ENCODE measurements around the gene C2CD4D.

The C2CD4D gene

DNA sequence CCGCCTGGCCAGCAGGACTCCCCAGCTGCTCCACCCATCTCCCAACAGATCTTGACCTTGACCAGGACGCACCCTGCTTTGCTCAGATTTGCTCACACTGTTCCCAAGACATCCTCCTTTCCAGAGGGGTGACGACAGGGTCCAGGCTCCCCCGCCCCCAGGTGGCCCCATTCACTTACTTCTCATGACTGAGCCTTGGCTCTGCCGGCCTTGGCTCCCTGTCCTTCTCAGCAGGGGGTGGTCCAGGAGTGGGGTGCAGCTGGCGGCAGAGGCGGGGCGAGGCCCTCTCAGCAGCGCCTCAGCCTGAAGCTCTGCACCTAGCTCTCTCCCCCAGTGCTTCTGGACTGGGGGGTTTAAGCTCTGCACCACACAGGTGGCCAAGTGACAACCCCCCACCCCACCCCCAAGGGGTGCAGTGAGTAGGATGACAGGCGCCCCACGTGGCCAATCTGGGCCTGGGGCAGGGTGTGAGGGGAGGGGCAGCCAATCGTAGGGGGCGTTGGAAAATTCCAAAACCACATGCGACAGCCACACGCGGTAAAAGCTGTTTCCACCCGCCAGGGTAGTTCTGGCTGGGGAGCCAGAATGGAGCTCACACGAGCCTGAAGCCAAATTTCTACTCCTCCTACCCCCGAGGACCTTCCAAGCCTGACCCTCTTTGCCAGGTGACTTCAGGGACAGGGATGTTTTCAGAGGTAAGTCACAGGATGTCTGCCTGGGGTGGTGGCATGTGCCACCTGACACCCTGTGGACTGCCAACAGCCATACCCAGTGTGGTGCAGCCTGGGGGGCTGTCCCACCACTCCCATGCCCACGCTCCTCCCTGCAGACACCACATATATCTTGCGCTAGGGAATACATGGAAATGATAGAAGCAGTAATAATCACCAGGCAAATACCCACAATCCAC lies 13.6 kb downstream of the C2CD4D start:
- Histone ChIP-seq H3K4me1 (ENCODE audit: control insufficient read depth, insufficient read depth, low read length, unreplicated experiment) (no peaks in the 10 kb centered on the region), H3K27me3 (ENCODE audit: insufficient read depth, low read length) (0 out of 2 replicates have a peak, but pooled peaks cover 4% of the 10 kb centered on the region), H3K4me3 (ENCODE audit: low read depth, low read length) (no peak overlapping the region)

DNA sequence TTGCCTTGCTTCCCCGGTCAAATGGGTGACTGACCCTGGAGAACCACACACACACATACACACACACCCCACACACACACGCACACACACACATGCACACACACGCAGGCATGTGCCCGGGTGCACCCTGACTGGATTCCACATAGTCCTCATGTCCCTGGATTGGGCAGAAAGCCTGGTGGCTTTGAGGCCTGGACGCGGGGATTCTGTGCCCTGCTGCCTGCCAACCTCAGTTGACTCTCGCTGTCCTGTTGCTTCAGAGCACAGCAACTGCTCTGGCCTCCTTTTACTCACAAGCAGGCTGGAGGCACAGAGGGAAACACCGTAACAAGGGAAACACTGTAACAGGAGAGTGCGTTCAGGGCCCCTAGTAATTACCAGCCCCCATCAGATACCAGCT lies 14.4 kb downstream of the C2CD4D start:
- no peaks in the 10 kb centered on the region for H3K79me2 ChIP-seq (ENCODE audit: control insufficient read depth, insufficient read depth, low read length, unreplicated experiment)
- H3K27ac ChIP-seq (ENCODE audit: low read depth, low read length): no peak overlapping the region
- 0 out of 2 replicates have a peak, but pooled peaks cover 4% of the 10 kb centered on the region for H3K27me3 ChIP-seq (ENCODE audit: insufficient read depth, low read length)
- no peak overlapping the region for H3K4me3 ChIP-seq (ENCODE audit: low read depth, low read length)
- no peak overlapping the region for H2AFZ ChIP-seq (ENCODE audit: low read length, unreplicated experiment)
- no peaks in the 10 kb centered on the region for H3K36me3 ChIP-seq (ENCODE audit: insufficient read depth, low read length)
- peaks cover 3% of the 10 kb centered on the region for H3K4me1 ChIP-seq (ENCODE audit: control insufficient read depth, insufficient read depth, low read length, unreplicated experiment)

More for the DNA sequence above, 13.6 kb downstream of the C2CD4D start:
- Histone ChIP-seq H3K36me3 (ENCODE audit: insufficient read depth, low read length) (no peaks in the 10 kb centered on the region), H3K27ac (ENCODE audit: low read depth, low read length) (no peak overlapping the region), H3K79me2 (ENCODE audit: control insufficient read depth, insufficient read depth, low read length, unreplicated experiment) (no peaks in the 10 kb centered on the region), H2AFZ (ENCODE audit: low read length, unreplicated experiment) (no peak overlapping the region)

DNA sequence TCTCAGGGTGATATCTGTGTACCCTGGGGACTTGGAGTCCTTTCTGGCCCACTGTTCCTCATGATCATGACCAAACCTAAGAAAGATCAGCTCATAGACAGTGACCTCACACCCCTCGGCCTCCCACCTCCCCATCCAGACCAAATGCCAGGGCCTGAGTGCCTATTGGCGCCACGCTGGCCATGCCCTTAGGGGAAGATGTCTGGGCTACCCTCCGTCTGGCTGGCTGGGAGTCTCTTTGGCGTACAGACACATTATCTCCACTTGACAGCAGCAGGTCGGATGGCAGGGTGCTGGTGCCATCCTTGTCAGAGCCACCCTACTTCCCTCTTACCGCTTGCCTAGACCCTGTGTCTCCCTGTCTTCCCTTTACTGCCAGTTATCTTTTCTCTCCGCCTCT lies 16.4 kb downstream of the C2CD4D start:
- peaks cover 3% of the 10 kb centered on the region for H3K4me1 ChIP-seq (ENCODE audit: control insufficient read depth, insufficient read depth, low read length, unreplicated experiment)
- no peaks in the 10 kb centered on the region for H3K36me3 ChIP-seq (ENCODE audit: insufficient read depth, low read length)
- no peak overlapping the region for H2AFZ ChIP-seq (ENCODE audit: low read length, unreplicated experiment)
- no peak overlapping the region for H3K4me3 ChIP-seq (ENCODE audit: low read depth, low read length)
- no peaks in the 10 kb centered on the region for H3K79me2 ChIP-seq (ENCODE audit: control insufficient read depth, insufficient read depth, low read length, unreplicated experiment)
- H3K27ac ChIP-seq (ENCODE audit: low read depth, low read length): no peak overlapping the region
- H3K27me3 ChIP-seq (ENCODE audit: insufficient read depth, low read length): peaks cover 4% of the 10 kb centered on the region; the same call in 1 of the 2 replicates

DNA sequence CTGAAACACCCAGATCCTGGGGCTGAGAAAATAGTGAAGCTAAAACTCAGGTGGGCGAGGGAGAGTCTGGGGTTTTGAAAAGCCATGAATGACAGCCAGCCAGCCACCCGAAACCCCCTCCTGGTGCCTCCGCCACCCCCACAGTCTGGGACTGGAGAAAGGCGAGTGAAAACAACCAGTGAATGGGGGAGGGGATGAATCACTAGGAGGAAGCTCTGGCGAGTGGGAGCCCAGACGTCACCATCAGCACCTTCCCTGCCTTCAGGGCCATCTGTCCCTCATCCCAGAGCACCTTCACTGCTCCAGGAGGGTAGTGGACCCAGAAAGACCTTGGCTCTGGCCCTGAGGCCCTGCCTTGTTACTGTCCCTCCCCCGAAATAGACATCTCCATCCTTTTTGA lies 17.2 kb downstream of the C2CD4D start:
- H3K27ac ChIP-seq (ENCODE audit: low read depth, low read length): no peak overlapping the region
- H3K36me3 ChIP-seq (ENCODE audit: insufficient read depth, low read length): no peaks in the 10 kb centered on the region
- H3K4me1 ChIP-seq (ENCODE audit: control insufficient read depth, insufficient read depth, low read length, unreplicated experiment): peaks cover 3% of the 10 kb centered on the region
- H3K79me2 ChIP-seq (ENCODE audit: control insufficient read depth, insufficient read depth, low read length, unreplicated experiment): no peaks in the 10 kb centered on the region
- H3K4me3 ChIP-seq (ENCODE audit: low read depth, low read length): no peak overlapping the region
- no peak overlapping the region for H2AFZ ChIP-seq (ENCODE audit: low read length, unreplicated experiment)
- H3K27me3 ChIP-seq (ENCODE audit: insufficient read depth, low read length): peaks cover 4% of the 10 kb centered on the region; the same call in 1 of the 2 replicates

DNA sequence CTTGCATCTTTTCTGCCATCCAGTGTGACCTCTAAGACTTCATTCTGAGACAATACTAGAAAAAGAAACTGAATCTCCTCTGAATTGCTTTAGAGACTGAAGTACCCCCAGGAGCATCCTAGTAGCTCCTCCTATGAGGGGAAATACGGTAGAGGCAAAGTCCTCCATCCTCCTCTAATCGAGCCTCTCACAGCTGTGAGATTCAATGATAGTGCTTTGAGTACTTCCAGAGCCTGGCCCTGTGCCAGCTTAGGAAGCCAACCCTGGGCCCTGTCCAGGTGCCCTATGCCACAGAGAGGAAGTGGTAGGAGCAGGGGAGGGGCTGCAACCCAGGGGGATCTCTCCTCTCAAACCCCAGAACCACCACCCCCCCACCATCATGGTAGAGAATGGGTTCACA lies 18.7 kb downstream of the C2CD4D start:
- no peaks in the 10 kb centered on the region for H3K79me2 ChIP-seq (ENCODE audit: control insufficient read depth, insufficient read depth, low read length, unreplicated experiment)
- H3K27me3 ChIP-seq (ENCODE audit: insufficient read depth, low read length): peaks cover 6% of the 10 kb centered on the region; the same call in 1 of the 2 replicates
- no peak overlapping the region for H3K27ac ChIP-seq (ENCODE audit: low read depth, low read length)
- H3K36me3 ChIP-seq (ENCODE audit: insufficient read depth, low read length): no peaks in the 10 kb centered on the region
- peaks cover 3% of the 10 kb centered on the region for H3K4me1 ChIP-seq (ENCODE audit: control insufficient read depth, insufficient read depth, low read length, unreplicated experiment)
- no peak overlapping the region for H3K4me3 ChIP-seq (ENCODE audit: low read depth, low read length)
- no peak overlapping the region for H2AFZ ChIP-seq (ENCODE audit: low read length, unreplicated experiment)

DNA sequence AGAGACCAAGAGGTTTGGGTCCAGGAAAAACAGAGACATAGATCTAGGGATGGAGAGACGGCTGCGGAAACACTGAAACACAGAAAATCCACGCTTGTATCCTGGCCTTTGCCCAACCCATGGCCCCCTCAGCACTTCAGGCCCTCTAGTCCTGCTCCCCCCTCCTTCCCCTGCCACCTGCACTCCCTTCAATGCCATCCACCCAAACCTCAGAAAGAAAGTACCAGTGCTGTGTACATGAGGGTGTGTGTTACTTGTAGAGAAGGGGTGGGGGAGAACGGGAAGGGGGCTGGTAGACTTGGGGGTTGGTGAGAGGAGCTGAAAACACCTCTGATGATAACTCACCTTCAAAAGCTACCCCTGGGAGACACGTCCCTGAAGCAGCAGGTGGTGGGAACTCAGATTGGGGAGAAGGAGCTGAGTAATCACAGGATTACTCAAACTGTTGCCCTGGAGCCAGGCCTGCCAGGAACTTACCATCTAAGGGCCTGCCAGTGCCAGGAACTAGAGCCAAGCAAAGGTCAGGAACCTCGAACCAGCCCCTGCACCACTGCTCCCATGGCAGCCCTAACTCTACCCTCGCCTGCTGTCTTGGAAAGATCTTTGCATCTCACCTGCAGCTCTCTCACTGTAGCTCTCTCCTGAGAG lies 19.5 kb downstream of the C2CD4D start:
- Histone ChIP-seq H3K27ac (ENCODE audit: low read depth, low read length) (no peak overlapping the region), H3K4me3 (ENCODE audit: low read depth, low read length) (no peak overlapping the region), H2AFZ (ENCODE audit: low read length, unreplicated experiment) (no peak overlapping the region), H3K36me3 (ENCODE audit: insufficient read depth, low read length) (no peaks in the 10 kb centered on the region), H3K27me3 (ENCODE audit: insufficient read depth, low read length) (peaks cover 11% of the 10 kb centered on the region), H3K79me2 (ENCODE audit: control insufficient read depth, insufficient read depth, low read length, unreplicated experiment) (no peaks in the 10 kb centered on the region), H3K4me1 (ENCODE audit: control insufficient read depth, insufficient read depth, low read length, unreplicated experiment) (peaks cover 3% of the 10 kb centered on the region)

DNA sequence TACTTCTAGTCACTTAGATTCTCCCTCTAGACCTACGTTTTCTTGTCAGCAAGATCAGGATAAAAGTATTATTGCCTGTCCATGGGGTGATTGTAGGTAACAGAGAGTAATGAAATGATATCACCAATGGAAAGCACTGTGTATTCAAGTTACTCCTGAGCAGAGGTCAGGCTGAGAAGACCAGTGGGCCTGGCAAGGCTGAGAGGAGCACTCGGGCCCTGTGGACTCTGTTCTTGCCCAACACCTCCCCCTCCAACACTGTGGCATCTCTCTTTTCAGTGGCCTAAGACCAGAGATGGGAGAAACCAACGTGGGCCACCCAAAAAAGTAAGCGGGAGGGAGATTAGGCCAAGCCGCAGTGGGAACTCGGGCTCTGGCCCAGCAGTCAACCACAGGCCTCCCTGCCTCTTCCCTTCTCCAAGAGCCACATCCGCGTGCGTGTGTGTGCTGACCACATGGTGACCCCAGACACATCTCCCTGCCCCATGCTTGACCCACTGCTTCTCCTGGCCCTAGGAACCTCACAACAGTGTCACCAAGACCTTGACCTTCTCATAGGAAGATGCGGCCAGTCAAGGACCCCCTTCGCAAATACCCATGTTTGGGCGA lies 20.3 kb downstream of the C2CD4D start:
- Histone ChIP-seq H3K4me3 (ENCODE audit: low read depth, low read length) (no peak overlapping the region), H3K36me3 (ENCODE audit: insufficient read depth, low read length) (no peaks in the 10 kb centered on the region), H3K27me3 (ENCODE audit: insufficient read depth, low read length) (peaks cover 13% of the 10 kb centered on the region), H2AFZ (ENCODE audit: low read length, unreplicated experiment) (no peak overlapping the region), H3K27ac (ENCODE audit: low read depth, low read length) (no peak overlapping the region), H3K4me1 (ENCODE audit: control insufficient read depth, insufficient read depth, low read length, unreplicated experiment) (peaks cover 3% of the 10 kb centered on the region), H3K79me2 (ENCODE audit: control insufficient read depth, insufficient read depth, low read length, unreplicated experiment) (no peaks in the 10 kb centered on the region)

DNA sequence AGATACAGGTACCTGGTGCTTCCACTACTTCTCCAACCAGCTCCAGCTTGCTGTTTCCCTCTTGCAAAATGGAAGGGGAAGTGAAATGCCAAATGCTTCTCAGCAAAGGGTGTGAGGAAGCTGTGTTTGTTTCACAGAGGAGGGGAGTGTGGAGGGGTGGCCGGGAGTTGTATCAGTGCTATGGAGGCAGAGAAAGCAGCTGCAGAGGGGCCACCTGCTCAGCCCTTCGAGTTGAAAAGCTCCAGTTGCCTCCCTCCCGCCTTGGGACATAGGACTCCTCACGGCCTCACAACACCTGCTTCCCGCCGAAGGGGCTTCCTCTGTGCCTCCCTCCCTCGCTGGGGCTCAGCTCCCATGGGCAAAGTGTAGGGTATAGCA lies 22.3 kb downstream of the C2CD4D start:
- H3K27ac ChIP-seq (ENCODE audit: low read depth, low read length): no peak overlapping the region
- H3K36me3 ChIP-seq (ENCODE audit: insufficient read depth, low read length): no peaks in the 10 kb centered on the region
- no peaks in the 10 kb centered on the region for H3K79me2 ChIP-seq (ENCODE audit: control insufficient read depth, insufficient read depth, low read length, unreplicated experiment)
- peaks cover 23% of the 10 kb centered on the region for H3K27me3 ChIP-seq (ENCODE audit: insufficient read depth, low read length)
- H3K4me3 ChIP-seq (ENCODE audit: low read depth, low read length): no peak overlapping the region
- no peak overlapping the region for H2AFZ ChIP-seq (ENCODE audit: low read length, unreplicated experiment)
- peaks cover 3% of the 10 kb centered on the region for H3K4me1 ChIP-seq (ENCODE audit: control insufficient read depth, insufficient read depth, low read length, unreplicated experiment)

DNA sequence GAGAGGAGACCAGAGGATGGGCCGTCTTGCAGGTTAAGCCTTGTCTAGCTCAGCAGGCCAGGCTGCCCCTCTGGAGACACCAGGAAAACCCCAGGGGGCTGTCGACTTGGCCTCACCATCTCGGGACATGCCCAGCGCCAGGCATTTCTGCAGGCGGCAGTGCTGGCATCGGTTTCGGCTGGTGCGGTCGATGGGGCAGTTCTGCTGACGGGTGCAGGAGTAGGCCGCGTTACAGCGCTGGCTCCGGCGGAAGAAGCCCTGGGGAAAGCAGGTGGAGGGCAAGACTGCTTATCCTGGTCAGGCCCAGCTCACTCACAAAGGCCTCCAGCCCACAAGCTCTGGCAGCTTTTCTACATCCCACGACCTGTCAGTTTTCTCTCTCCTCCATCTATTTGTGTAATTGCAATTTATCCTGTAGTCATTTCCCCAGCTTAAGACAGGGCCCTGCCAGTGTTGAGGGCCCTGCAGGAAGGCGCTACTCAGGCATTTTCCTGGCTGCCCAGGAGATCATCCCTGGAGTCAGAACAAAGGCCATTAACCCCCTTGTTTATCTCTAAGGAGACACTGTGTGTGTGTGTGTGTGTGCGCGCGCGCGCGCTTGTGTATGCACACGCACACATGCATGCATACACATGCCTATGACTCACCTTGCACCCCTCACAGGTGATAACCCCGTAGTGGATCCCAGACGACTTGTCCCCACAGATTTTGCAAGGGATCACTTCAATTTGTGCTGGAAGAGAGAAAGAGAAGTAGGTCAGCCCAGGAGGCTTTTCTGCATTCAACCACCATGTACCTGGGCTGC lies 22.9 kb downstream of the C2CD4D start:
- H3K27ac ChIP-seq (ENCODE audit: low read depth, low read length): no peak overlapping the region
- H3K4me3 ChIP-seq (ENCODE audit: low read depth, low read length): no peak overlapping the region
- no peaks in the 10 kb centered on the region for H3K36me3 ChIP-seq (ENCODE audit: insufficient read depth, low read length)

DNA sequence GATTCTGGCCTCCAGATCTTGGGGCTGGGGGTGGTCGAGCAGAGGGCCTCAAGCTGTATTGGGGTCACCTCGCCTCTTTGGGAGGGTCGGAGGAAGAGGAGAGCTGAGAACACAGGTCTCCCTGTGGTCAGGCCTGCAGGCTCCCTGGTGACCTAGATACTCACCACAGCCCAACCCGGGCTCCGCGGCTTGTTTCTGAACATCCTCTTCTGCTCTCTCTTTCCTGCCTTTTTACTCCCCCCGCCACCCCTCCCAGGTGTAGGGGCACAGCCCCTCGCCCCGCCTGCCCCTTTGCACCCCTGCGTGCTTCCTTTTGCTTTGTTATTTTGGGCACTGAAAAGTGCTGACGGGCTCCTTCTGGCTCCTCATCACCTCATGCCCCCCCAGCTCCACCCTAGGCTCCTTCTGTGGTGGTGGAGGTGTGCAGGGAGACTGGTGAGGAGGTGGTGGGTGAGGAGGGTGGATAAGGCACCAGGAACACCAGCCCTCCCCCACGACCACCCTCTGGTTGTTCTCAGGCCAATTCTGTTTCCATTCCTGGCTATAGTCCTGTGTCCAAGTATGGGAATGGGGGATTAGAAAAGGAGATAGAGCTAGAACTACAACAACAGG lies 23.8 kb downstream of the C2CD4D start:
- no peak overlapping the region for H3K4me3 ChIP-seq (ENCODE audit: low read depth, low read length)
- peaks cover 12% of the 10 kb centered on the region for H3K4me1 ChIP-seq (ENCODE audit: control insufficient read depth, insufficient read depth, low read length, unreplicated experiment)
- no peak overlapping the region for H3K27ac ChIP-seq (ENCODE audit: low read depth, low read length)
- peaks cover 23% of the 10 kb centered on the region for H3K27me3 ChIP-seq (ENCODE audit: insufficient read depth, low read length)
- H2AFZ ChIP-seq (ENCODE audit: low read length, unreplicated experiment): no peak overlapping the region
- H3K36me3 ChIP-seq (ENCODE audit: insufficient read depth, low read length): no peaks in the 10 kb centered on the region
- H3K79me2 ChIP-seq (ENCODE audit: control insufficient read depth, insufficient read depth, low read length, unreplicated experiment): no peaks in the 10 kb centered on the region

More for the DNA sequence above, 22.9 kb downstream of the C2CD4D start:
- H2AFZ ChIP-seq (ENCODE audit: low read length, unreplicated experiment): no peak overlapping the region
- peaks cover 3% of the 10 kb centered on the region for H3K4me1 ChIP-seq (ENCODE audit: control insufficient read depth, insufficient read depth, low read length, unreplicated experiment)
- H3K27me3 ChIP-seq (ENCODE audit: insufficient read depth, low read length): peaks cover 23% of the 10 kb centered on the region
- no peaks in the 10 kb centered on the region for H3K79me2 ChIP-seq (ENCODE audit: control insufficient read depth, insufficient read depth, low read length, unreplicated experiment)
